Peyer's patch (tissue), 4 donors: ENCODE data around the gene MYL6B.

Experiments
- CTCF ChIP-seq, 6 experiments: fragments of 450-650 bp in 4 of 6; fragments of 200-600 bp in 2 of 6; sonication (generic) in 1 of 6; IDR thresholded peaks; one replicate each; pipeline ENCODE4 v1.5.1; 2017 to 2019; ENCODE audit warnings: antibody characterized with exemption in 6 of 6, mild to moderate bottlenecking in 3 of 6, moderate library complexity in 1 of 6
- POLR2A ChIP-seq, 2 donors: fragments of 450-650 bp; IDR thresholded peaks; one replicate each; pipeline ENCODE4 v1.5.1; 2017; ENCODE audit warnings: antibody characterized with exemption in 2 of 2, mild to moderate bottlenecking in 2 of 2, moderate library complexity in 2 of 2

- TF ChIP-seq POLR2A (IDR thresholded peaks at IDR 0.05): no peak
- no peak for TF ChIP-seq CTCF (IDR thresholded peaks at IDR 0.05)
Observed at GRCh38 chr12:56118688-56119357, 33.6 kb upstream of the MYL6B start.
